GM19468 (cell line): Measurements from ENCODE around the gene DNPEP.
"Not testable (repeated sequence)": the region's sequence is repeated elsewhere in the genome, so short reads cannot be mapped to it uniquely, and the experiment has no call there.

Source experiments
- ATAC-seq: cut with Tn5 transposase; IDR thresholded peaks from one replicate; pipeline ENCODE4 v1.9.1; 2021; ENCODE audit warnings: mild to moderate bottlenecking, moderate library complexity, moderate number of reproducible peaks; ENCODE audit not compliant: unreplicated experiment; ENCODE audit errors: extremely low read depth

The DNPEP gene

GRCh38 chr2:219419331-219420197 is 31.9 kb upstream of the DNPEP start:
- ATAC-seq, result no peak

GRCh38 chr2:219419012-219419324 is 31.3 kb upstream of the DNPEP start:
- ATAC-seq, result no peak

- ATAC-seq, result no peak
Observed at GRCh38 chr2:219418155-219419011, 30.7 kb upstream of the DNPEP start, which contains the start of gene DES. DES (plus strand) TSS chr2:219418377; CDS start chr2:219418463, 86 bp downstream.

- no peak for ATAC-seq
Observed at GRCh38 chr2:219417374-219417773, 29.7 kb upstream of the DNPEP start.

- ATAC-seq, result no peak
Observed at GRCh38 chr2:219416938-219417337, 29.2 kb upstream of the DNPEP start.

GRCh38 chr2:219416235-219416602 is 28.5 kb upstream of the DNPEP start:
- ATAC-seq, result no peak

GRCh38 chr2:219415580-219416234 is 28.0 kb upstream of the DNPEP start:
- ATAC-seq, result no peak

- no peak for ATAC-seq
Observed at GRCh38 chr2:219414857-219415256, 27.1 kb upstream of the DNPEP start.

GRCh38 chr2:219410390-219410789 is 22.7 kb upstream of the DNPEP start:
- ATAC-seq, result no peak

GRCh38 chr2:219409619-219410018 is 21.9 kb upstream of the DNPEP start:
- no peak for ATAC-seq

- no peak for ATAC-seq
Observed at GRCh38 chr2:219408631-219409030, 20.9 kb upstream of the DNPEP start.

GRCh38 chr2:219408204-219408603 is 20.5 kb upstream of the DNPEP start:
- ATAC-seq, result no peak

GRCh38 chr2:219407343-219407742 is 19.6 kb upstream of the DNPEP start:
- not testable (repeated sequence) for ATAC-seq

GRCh38 chr2:219406861-219407230 is 19.1 kb upstream of the DNPEP start:
- ATAC-seq, result no peak

GRCh38 chr2:219405958-219406860 is 18.5 kb upstream of the DNPEP start:
- ATAC-seq, result no peak

GRCh38 chr2:219405451-219405850 is 17.7 kb upstream of the DNPEP start:
- no peak for ATAC-seq

- ATAC-seq, result no peak
Observed at GRCh38 chr2:219404954-219405353, 17.2 kb upstream of the DNPEP start.

- ATAC-seq, result no peak
Observed at GRCh38 chr2:219404291-219404910, 16.7 kb upstream of the DNPEP start.

- no peak for ATAC-seq
Observed at GRCh38 chr2:219403861-219404260, 16.1 kb upstream of the DNPEP start.
